WERI-Rb-1 (cell line): Measurements from ENCODE around the gene INTS1.

Experiments used
- DNase-seq: peaks from one replicate; pipeline ENCODE4 v3.0.0-alpha.2; 2020
- H3K27ac ChIP-seq: fragments of 250-450 bp; sonication (Bioruptor Pico); 2 replicates; pipeline ENCODE4 v1.5.1; 2020; ENCODE audit warnings: mild to moderate bottlenecking, moderate library complexity
- H3K27me3 ChIP-seq: fragments of 250-450 bp; sonication (Bioruptor Pico); 2 replicates; pipeline ENCODE4 v1.5.1; 2021; ENCODE audit warnings: mild to moderate bottlenecking, low read depth, moderate library complexity; ENCODE audit not compliant: insufficient read depth, severe bottlenecking
- H3K36me3 ChIP-seq: fragments of 250-450 bp; sonication (Bioruptor Pico); 2 replicates; pipeline ENCODE4 v1.5.1; 2020; ENCODE audit warnings: mild to moderate bottlenecking, moderate library complexity
- H3K4me3 ChIP-seq: 2 replicates; pipeline ENCODE4 v1.5.1; 2011; ENCODE audit warnings: low read depth, mild to moderate bottlenecking, control low read depth, low read length
- H3K9me3 ChIP-seq: fragments of 250-450 bp; sonication (Bioruptor Pico); 2 replicates; pipeline ENCODE4 v1.5.1; 2021; ENCODE audit warnings: mild to moderate bottlenecking, moderate library complexity; ENCODE audit not compliant: severe bottlenecking
- CTCF ChIP-seq: IDR thresholded peaks from 2 replicates; pipeline ENCODE4 v1.5.1; 2011; ENCODE audit warnings: low read depth, mild to moderate bottlenecking, control low read depth, inconsistent platforms, low read length

Gene INTS1

GRCh38 chr7:1511444-1512422, 7.5 kb upstream of the INTS1 start:
- TF ChIP-seq CTCF, result no peak
- DNase-seq, result no peak
- Histone ChIP-seq H3K36me3 (no peaks in the 10 kb centered on the region), H3K27ac (no peak overlapping the region), H3K27me3 (no peaks in the 10 kb centered on the region), H3K4me3 (no peak overlapping the region), H3K9me3 (peaks cover 7% of the 10 kb centered on the region)

GRCh38 chr7:1510780-1511154, 6.6 kb upstream of the INTS1 start:
- no peaks in the 10 kb centered on the region for H3K27me3 ChIP-seq
- DNase-seq, result no peak
- TF ChIP-seq CTCF, result no peak
- H3K27ac ChIP-seq, result no peak overlapping the region
- H3K36me3 ChIP-seq, result no peaks in the 10 kb centered on the region
- H3K9me3 ChIP-seq, result peaks cover 7% of the 10 kb centered on the region
- H3K4me3 ChIP-seq, result no peak overlapping the region

GRCh38 chr7:1509226-1509625, 5.0 kb upstream of the INTS1 start:
- Histone ChIP-seq H3K27me3 (no peaks in the 10 kb centered on the region), H3K36me3 (no peaks in the 10 kb centered on the region), H3K27ac (no peak overlapping the region; the same call in 1 of the 2 replicates), H3K4me3 (no peak overlapping the region), H3K9me3 (peaks cover 7% of the 10 kb centered on the region)
- DNase-seq, result no peak
- TF ChIP-seq CTCF, result no peak

- H3K27me3 ChIP-seq, result no peaks in the 10 kb centered on the region
- peaks cover 7% of the 10 kb centered on the region for H3K9me3 ChIP-seq
- H3K36me3 ChIP-seq, result no peaks in the 10 kb centered on the region; the same call in 1 of the 2 replicates
- no peak for DNase-seq
- H3K4me3 ChIP-seq, result no peak overlapping the region
- peak overlapping the region; percentile 80 for H3K27ac ChIP-seq
- TF ChIP-seq CTCF, result no peak
These were observed 4.1 kb upstream of the INTS1 start for GRCh38 chr7:1508277-1508758.

GRCh38 chr7:1505731-1506550, 1.8 kb upstream of the INTS1 start:
- Histone ChIP-seq H3K27me3 (no peaks in the 10 kb centered on the region), H3K27ac (peak overlapping the region; percentile 83), H3K9me3 (peaks cover 7% of the 10 kb centered on the region), H3K4me3 (no peak overlapping the region), H3K36me3 (peaks cover 21% of the 10 kb centered on the region)
- peak; percentile 37 for DNase-seq
- TF ChIP-seq CTCF, result no peak
